ENCODE measurements around the gene USB1.

DNA sequence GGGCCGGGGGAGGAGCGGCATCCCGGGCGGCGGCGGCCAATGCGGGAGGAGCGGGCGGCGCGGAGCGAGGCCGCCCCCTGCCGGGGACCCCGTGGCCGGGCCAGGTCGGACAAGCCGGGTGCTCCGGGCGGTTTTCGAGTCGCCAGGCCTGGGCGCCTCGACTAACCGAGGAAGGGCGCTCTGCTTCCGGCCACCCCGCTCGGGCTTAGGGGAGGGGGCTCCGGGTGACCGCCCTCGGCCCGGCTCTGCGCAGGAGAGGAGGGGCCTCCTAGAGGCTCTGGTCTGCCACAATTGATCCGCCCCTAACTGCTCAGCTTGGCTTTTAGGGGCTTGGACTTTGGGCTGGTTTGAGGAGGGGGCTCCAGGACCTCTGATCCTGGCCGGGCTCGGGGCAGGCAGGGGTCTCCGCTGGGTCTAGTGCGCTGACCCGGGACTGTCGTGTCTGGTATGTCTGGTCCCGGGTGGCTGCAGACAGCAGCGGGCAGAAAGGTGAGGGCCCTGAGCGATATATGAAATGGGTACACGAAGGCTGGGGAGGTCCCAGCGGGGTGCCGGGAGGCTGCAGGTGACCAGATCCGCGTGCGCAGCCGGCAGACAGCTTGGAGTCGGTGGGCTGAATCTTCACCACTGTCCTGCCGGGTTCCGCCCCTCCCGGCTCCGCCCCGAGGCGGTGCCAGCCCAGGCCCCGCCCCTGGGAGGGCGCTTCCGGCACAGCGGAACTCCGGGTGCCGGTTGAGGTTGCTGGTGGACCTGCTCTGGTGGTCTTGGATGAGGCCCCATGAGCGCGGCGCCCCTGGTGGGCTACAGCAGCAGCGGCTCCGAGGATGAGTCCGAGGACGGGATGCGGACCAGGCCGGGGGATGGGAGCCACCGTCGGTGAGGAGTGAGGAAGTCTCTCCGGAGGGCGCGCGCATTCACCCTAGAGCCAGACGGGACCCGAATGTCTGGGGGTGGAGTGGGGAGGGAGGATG, at the start of gene USB1:
- TF ChIP-seq EZH2 (IDR thresholded peaks at IDR 0.05; ENCODE audit: insufficient read depth, poor library complexity, severe bottlenecking): no peak
- no peak for TF ChIP-seq EZH2phosphoT487 (IDR thresholded peaks at IDR 0.05; ENCODE audit: insufficient read depth, low read depth)
